HG03442 (cell line): ENCODE data around the gene SHCBP1.
A peak's percentile ranks its signal among the peaks of the same experiment; 100 is the strongest.
"Not testable (repeated sequence)": the region's sequence is repeated elsewhere in the genome, so short reads cannot be mapped to it uniquely, and the experiment has no call there.

Experiments used
- ATAC-seq: cut with Tn5 transposase; IDR thresholded peaks from one replicate; pipeline ENCODE4 v1.9.1; 2021; ENCODE audit warnings: mild to moderate bottlenecking, moderate library complexity; ENCODE audit not compliant: unreplicated experiment

Gene SHCBP1, protein sequence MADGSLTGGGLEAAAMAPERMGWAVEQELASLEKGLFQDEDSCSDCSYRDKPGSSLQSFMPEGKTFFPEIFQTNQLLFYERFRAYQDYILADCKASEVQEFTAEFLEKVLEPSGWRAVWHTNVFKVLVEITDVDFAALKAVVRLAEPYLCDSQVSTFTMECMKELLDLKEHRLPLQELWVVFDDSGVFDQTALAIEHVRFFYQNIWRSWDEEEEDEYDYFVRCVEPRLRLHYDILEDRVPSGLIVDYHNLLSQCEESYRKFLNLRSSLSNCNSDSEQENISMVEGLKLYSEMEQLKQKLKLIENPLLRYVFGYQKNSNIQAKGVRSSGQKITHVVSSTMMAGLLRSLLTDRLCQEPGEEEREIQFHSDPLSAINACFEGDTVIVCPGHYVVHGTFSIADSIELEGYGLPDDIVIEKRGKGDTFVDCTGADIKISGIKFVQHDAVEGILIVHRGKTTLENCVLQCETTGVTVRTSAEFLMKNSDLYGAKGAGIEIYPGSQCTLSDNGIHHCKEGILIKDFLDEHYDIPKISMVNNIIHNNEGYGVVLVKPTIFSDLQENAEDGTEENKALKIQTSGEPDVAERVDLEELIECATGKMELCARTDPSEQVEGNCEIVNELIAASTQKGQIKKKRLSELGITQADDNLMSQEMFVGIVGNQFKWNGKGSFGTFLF

DNA sequence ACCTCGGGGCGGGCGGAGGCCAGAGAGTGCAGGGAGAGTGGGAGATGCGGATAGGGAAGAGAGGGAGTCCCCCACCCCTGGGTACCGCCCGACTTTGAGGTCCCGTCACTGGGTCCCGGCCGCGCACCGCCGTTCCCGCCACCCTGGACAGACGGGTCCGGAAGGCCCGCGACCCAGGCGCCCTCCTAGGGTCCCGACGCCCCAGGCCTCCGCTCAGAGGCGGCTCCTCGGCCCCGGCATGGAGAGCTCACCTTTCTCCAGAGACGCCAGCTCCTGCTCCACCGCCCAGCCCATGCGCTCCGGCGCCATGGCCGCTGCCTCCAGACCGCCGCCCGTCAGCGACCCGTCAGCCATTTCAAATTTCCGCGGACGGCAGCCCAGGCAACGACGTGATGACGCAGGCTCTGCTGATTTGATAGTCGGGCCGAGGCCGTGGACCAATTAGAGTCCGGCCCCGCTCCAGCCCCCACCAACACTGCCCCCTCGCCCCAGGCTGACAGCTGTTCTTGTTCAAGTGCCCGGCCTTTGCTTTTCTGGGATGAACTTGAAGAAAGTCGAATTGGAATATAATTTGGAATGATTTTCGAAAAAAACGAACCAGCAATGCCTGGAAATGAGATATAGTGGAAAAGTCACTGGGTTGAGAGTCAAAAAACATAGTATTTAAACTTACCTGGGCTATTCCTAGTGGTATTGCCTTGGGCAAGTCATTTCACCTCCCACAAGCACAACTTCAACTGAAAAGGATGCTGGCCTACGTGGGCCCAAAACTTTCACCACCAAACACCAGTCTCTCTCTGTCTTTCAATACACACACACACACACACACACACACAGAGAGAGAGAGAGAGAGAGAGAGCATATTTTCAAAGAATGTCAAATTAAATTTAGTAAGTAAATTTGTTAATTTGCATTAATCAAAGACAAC lies at the start of gene SHCBP1:
SHCBP1 (minus strand) TSS at position 374 of the 928 bp plus-strand sequence; CDS start at position 354, 20 bp downstream.
- peak; percentile 90 for ATAC-seq

- no peak for ATAC-seq
These were observed 40.9 kb upstream of the SHCBP1 start for GRCh38 chr16:46662123-46662522.

DNA sequence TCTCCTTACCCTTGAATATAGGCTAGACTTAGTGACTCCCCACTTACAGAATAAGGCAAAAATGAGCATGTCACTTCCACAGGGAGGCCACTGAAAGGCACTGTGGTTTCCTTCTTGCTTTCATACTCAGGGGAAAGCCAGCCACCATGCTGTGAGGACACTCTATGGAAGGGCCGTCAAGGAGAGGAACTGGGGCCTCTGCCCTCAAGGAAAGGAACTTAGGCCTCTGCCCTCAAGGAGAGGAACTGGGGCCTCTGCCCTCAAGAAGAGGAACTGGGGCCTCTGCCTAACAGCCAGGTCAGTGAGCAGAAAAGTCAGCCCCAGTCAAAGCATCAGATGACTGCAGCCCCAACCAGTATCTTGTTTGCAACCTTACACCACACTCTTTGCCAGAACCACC lies 37.7 kb upstream of the SHCBP1 start:
- ATAC-seq = peak; percentile 90

- no peak for ATAC-seq
These were observed 30.1 kb upstream of the SHCBP1 start for GRCh38 chr16:46651305-46651704.

DNA sequence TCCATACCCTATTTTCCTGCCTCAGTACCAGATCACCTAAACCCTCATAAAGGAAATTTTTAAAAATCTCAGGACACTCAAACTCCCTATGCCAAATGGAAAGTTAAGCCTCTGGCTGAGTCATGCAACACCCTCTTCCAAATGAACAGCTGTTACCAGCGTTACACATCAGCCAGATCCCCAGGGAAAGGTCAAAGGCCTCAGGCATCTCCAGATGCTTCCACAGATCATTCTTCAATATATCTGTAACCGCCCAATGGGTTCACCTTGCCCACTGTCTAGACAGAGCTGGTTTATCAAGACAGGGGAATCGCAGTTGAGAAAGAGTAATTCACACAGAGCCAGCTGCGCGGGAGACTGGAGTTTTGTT lies 29.1 kb upstream of the SHCBP1 start:
- ATAC-seq = no peak

GRCh38 chr16:46649588-46650253 lies 28.5 kb upstream of the SHCBP1 start:
- no peak for ATAC-seq

GRCh38 chr16:46648656-46649055 lies 27.5 kb upstream of the SHCBP1 start:
- no peak for ATAC-seq

GRCh38 chr16:46638947-46639925 lies 18.1 kb upstream of the SHCBP1 start:
- ATAC-seq = no peak

GRCh38 chr16:46632778-46633733 lies 11.9 kb upstream of the SHCBP1 start:
- no peak for ATAC-seq

DNA sequence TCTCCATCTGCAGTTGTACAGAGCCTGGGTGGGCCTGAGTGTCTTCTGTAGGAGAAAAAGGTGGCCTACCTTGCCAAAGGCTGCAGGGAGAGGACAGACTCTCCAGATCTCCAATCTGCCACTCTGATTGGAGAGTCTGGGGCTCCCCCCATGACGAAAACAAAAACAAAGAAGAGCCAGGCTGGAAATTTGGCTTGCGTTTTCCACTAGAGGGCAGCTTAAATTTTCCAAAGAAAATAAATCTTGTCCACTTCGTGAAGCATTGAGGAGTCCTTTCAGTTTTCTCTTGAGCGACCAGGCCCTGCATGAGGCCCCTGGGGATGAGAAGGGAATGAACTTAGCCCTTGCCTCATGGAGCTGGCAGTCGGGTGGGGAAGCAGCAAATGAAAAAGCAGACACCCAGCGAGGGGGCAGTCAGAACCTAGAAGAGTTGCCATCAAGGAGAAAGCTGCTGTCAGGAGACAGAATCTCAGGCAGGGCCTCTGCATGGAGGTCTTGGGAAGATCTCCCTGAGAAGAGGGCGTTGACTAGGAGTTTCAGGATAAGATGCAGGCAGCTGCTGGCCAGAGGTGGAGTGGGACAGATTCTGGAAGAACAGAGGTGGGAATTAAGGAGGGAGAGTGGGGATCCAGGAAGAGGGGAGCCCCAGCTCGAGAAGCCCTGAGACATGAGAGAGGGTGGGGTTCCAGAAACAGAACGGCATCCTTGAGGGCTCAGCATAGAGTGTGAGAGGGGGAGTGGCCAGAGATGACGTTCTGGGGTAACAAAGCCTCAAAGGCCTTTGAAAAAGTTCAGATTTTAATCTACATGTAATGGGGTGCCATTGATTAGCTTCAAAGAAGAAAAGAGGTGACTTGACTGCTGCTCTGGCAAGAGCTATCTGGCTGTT lies 8.4 kb upstream of the SHCBP1 start:
- ATAC-seq = no peak

DNA sequence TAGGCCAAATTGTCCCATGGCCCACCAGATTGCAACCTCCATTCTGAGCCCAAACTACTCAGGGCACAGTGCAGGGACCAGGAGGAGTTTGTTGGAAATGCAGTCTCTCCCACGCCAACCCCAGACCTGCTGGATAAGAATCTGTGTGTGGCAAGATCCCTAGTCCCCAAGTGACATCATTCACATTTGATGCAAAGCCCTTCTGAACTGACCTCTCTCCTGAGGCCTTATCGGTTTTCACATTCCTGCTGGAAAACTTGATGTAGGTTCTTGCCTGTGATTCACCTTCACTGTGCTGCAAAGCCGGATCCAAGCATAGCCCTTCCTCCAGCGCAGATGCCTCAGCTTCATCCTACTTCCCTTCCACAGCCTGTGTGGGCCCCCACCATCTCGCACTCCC lies 6.6 kb upstream of the SHCBP1 start:
- ATAC-seq = no peak

GRCh38 chr16:46626681-46627080 lies 5.5 kb upstream of the SHCBP1 start:
- not testable (repeated sequence) for ATAC-seq

DNA sequence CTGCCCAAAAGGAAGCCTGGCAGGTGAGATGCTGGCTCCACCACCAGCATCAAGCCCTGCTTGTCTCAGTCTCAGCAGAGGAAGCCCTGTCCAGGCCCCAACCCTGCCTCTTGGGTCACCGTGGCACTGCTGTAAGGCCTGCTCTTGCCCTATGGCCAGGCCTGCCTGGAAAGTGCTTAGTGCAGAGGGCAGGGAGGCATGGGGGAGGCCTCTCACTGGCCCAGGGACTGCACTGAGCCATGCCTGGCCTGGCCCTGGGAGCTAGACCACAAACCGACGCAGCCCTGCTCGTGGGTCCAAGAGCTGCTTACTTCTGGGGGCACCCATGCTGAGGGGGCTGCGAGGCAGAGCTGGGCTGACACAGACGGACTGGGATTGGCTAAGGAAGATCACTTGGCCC lies 3.7 kb upstream of the SHCBP1 start:
- ATAC-seq = not testable (repeated sequence)

DNA sequence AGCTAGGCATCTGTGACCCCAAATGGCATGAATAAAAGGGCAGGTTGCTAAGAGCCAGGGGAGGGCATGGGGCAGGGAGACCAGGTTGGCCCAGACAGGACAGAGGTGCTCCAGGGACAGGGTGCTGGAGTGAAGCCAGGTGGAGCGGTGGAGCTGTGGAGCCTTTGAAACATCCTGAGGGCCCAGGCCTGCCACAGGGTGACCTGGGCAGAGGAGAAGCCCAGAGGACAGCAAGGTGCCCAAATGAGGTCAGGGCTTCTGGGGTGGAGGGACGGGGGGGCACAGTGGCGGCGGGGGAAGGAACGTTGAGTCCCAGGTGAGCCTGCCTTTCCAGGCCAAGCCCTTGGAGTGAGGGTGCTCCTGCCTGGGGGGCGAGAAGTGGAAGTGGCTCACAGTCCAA lies 2.5 kb upstream of the SHCBP1 start:
- ATAC-seq = not testable (repeated sequence)

DNA sequence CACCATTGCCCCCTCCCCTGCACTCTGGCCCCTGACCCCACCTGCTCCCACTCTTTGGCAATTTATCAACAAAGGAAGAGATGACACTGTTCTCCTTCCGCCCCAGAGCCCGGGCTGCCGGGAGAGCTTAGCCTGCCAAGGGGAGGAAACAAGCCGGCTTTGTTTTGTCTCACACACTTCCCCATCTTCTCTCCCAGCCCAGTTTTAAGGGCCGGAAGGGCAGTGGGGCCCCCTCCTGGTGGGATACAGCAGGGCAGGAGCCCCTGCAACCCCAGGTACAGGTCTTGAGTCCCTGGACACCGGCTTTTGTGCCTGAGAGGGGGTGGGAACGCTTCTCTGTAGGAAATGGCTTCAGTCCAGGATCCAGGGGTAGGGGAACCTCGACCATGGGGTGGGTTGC lies 2.1 kb upstream of the SHCBP1 start:
- ATAC-seq = peak; percentile 19

- no peak for ATAC-seq
These were observed 926 bp upstream of the SHCBP1 start for GRCh38 chr16:46621934-46622676.
